ENCODE measurements around the gene PRKAG2. TPM values are rescaled to one million over a fixed set of nuclear protein-coding genes. Genes with fewer than 3 reads are reported as not detected.
A peak's percentile ranks its signal among the peaks of the same experiment; 100 is the strongest.
"Not testable (repeated sequence)": the region's sequence is repeated elsewhere in the genome, so short reads cannot be mapped to it uniquely, and the experiment has no call there.

PRKAG2 gene
- total and polyA plus RNA-seq, 9 donors = 9.3 to 37.7 (median 22.6) TPM

DNA sequence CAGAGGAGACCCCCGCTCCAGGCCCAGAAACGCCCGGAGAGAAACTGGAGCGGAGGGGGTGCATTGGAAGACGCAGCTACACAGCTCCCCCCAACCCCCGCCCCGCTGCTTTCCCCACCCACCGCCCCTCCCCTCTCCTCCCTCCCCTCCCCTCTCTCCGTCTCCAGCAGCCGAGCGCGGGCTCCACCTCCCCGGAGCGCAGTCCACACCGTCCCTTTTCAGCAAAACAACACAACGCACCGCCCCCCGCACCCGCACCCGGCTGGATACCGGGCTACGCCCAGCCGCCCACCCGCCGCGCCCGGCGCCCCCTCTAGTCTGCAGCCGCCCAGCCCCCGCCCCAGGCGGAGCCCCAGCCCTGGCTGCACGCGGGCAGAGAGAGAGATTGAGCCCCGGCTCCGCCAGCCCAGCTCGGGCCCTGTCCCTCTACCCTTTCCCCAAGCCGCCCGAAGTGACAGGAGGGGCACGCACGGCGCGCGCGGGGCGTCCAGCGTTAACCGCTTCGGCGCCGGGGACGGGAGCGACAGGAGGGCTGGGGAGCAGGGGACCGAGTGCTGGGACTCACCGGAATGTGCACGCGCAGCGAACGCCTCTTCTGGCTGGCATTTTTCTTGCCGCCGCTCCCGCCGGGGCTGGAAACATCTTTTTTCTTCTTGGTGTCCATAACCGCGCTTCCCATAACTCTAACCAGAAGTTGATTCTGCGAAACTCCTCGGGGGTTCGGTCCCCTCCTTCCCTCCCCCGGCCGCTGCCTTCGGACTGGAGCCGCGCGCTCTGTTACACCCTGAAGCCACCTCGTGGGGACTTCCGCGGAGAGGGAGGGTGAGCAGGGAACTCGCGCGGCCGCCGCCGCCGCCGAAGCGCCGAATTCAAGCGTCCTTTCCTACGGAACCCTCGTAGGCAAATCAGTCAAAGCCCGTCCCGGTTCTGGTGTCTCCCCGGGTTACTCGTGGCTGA lies 695 bp downstream of the PRKAG2 start:
- no peak for TF ChIP-seq POLR2A (IDR thresholded peaks at IDR 0.05)
- no peak for TF ChIP-seq EP300 (IDR thresholded peaks at IDR 0.05)
- TF ChIP-seq, protein P1, sequence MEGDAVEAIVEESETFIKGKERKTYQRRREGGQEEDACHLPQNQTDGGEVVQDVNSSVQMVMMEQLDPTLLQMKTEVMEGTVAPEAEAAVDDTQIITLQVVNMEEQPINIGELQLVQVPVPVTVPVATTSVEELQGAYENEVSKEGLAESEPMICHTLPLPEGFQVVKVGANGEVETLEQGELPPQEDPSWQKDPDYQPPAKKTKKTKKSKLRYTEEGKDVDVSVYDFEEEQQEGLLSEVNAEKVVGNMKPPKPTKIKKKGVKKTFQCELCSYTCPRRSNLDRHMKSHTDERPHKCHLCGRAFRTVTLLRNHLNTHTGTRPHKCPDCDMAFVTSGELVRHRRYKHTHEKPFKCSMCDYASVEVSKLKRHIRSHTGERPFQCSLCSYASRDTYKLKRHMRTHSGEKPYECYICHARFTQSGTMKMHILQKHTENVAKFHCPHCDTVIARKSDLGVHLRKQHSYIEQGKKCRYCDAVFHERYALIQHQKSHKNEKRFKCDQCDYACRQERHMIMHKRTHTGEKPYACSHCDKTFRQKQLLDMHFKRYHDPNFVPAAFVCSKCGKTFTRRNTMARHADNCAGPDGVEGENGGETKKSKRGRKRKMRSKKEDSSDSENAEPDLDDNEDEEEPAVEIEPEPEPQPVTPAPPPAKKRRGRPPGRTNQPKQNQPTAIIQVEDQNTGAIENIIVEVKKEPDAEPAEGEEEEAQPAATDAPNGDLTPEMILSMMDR (IDR thresholded peaks at IDR 0.05) = no peak
- H3K27me3 ChIP-seq = no peaks in the 10 kb centered on the region

DNA sequence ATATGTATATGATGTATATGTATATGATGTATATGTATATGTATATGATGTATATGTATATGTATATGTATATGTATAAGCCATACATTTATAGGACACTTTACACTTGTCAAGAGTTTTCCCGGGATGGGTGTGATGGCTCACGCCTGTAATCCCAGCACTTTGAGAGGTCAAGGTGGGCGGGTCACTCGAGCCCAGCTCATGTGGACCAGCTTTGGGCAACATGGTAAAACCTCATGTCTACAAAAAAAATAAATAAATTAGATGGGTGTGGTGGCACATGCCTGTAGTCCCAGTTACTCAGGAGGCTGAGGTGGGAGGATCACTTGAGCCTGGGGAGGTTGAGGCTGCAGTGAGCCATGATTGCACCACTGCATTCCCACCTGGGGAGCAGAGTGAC lies 2.4 kb downstream of the PRKAG2 start:
- not testable (repeated sequence) for H3K9me3 ChIP-seq, H3K36me3 ChIP-seq, DNase-seq, H3K27me3 ChIP-seq, H3K4me3 ChIP-seq
- Histone ChIP-seq H3K27ac (peak overlapping the region in 1 of 2 donors; percentile 99), H3K4me1 (ENCODE audit: insufficient read depth) (peaks cover 18% of the 10 kb centered on the region)
- WGBS, 3 donors = 55 to 68% (median 62%) methylated on average over 4 of the region's 4 CpGs
- intact Hi-C loops (cut with DNase I) = loop anchor here in 2 of 4 donors (10.0 kb wide), 2 partner anchors 90 to 150 kb away; partner anchors contain the start of gene GALNT11 (in 1 of the 2)

More for the DNA sequence above, 695 bp downstream of the PRKAG2 start:
- peak; percentile 78 to 90 (median 85) for DNase-seq
- intact Hi-C loops (cut with DNase I) = loop anchor here in 2 of 4 donors (10.0 kb wide), 2 partner anchors 91 to 149 kb away; partner anchors contain the start of gene GALNT11 (in 1 of the 2)
- Histone ChIP-seq H3K36me3 (no peaks in the 10 kb centered on the region), H3K9me3 (no peaks in the 10 kb centered on the region), H3K4me3 (peak overlapping the region; percentile 84), H3K27ac (peak overlapping the region; percentile 97 to 99), H3K4me1 (ENCODE audit: insufficient read depth) (peaks cover 7% of the 10 kb centered on the region)
- 0 to 1% (median 1%) methylated on average over 75 to 93 of the region's 93 CpGs for WGBS, 3 donors

DNA sequence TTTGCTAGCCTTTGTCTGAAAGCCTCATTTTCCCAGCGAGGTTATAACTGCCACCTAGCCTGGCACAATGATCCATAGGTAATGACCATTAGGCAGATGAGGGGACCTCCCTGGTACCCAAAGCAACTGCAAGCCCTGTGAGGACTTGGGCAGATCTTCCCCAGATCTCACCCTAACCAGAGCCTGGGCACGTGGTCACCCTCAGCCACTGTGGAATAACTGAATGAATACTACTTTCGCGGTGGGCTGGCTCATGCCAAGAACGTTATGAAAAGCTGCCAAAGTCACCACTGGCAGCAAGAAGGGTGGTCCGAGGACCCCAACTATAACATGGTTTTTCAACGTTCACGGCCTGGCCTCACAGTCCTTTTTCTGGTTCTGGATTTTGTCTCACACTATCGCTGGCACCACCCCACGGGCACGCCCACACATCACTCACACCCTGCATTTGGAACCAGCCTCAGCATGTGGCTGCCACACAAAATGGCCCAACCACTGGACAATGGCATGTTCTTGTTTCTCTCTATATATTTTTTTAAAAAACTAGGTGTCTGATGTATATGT lies 3.4 kb downstream of the PRKAG2 start:
- intact Hi-C loops (cut with DNase I) = loop anchor here in 2 of 4 donors (10.0 kb wide), 2 partner anchors 89 to 151 kb away; partner anchors contain the start of gene GALNT11 (in 1 of the 2)
- TF ChIP-seq EP300 (IDR thresholded peaks at IDR 0.05) (no peak), POLR2A (IDR thresholded peaks at IDR 0.05) (no peak)
- TF ChIP-seq, protein P1 (IDR thresholded peaks at IDR 0.05) = no peak
- Histone ChIP-seq H3K27ac (no peak overlapping the region), H3K4me1 (ENCODE audit: insufficient read depth) (peaks cover 24% of the 10 kb centered on the region), H3K9me3 (no peaks in the 10 kb centered on the region), H3K36me3 (no peaks in the 10 kb centered on the region), H3K27me3 (no peaks in the 10 kb centered on the region), H3K4me3 (no peak overlapping the region)
- 61 to 81% (median 72%) methylated on average over 11 of the region's 11 CpGs for WGBS, 3 donors
- peak in 4 of 5 donors; percentile 45 to 56 (median 50) for DNase-seq

DNA sequence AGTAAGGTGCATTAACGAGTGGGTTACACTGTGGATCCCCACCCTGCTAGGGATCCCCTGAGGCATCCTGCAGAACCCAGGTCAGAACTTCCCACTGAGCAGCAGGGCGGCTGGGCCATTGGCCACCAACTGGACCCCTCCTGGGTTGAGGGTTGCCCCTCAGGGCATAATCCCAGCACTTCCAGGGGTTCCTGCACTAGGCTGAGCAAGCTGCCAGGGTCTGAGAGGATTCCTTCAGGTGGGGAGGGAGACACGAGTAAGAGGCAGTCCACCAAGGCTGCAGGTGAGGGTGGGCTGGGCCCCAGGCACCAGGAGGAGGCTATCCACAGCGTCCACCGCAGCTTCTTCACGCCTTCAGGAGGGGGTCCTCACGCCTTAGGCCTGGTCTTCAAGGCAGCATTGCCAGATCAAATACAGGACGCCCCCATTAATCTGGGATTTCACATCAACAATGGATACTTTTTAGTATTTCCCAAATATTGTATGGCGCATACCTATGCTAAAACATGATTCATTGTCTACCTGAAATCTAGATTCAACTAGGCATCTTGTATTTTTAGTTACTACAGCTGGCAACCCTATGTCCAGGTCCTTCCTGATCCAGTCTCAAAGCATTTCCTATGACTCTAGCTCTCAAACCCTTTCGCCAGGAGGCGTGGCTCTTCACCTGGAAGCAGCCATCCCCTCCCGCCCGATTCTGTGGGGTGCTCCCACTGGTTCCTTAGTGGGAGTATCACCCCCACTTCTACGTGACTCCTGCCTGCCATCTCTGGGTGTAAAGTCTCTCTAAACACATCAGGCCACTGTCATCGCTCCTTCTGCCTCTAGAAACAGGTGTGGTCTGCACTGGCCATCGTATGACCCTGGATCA lies 4.1 kb downstream of the PRKAG2 start:
- no peak overlapping the region for H3K27ac ChIP-seq
- no peaks in the 10 kb centered on the region for H3K9me3 ChIP-seq
- no peak overlapping the region for H3K4me3 ChIP-seq
- H3K4me1 ChIP-seq (ENCODE audit: insufficient read depth) = peaks cover 26% of the 10 kb centered on the region
- 91 to 95% (median 91%) methylated on average over 16 of the region's 16 CpGs for WGBS, 3 donors
- TF ChIP-seq, protein P1 (IDR thresholded peaks at IDR 0.05) = no peak
- TF ChIP-seq POLR2A (IDR thresholded peaks at IDR 0.05) (no peak), EP300 (IDR thresholded peaks at IDR 0.05) (no peak)
- no peaks in the 10 kb centered on the region for H3K36me3 ChIP-seq
- no peak for DNase-seq
- intact Hi-C loops (cut with DNase I) = loop anchor here in 2 of 4 donors (10.0 kb wide), 2 partner anchors 88 to 152 kb away; partner anchors contain the start of gene GALNT11 (in 1 of the 2)
- H3K27me3 ChIP-seq = no peaks in the 10 kb centered on the region
